Activated CD8-positive, alpha-beta memory T cell treated with anti-CD3 and anti-CD28 coated beads for 36 hours (primary cell): ENCODE measurements around the gene SDCCAG8. TPM values are rescaled to one million over a fixed set of nuclear protein-coding genes. Genes with fewer than 3 reads are reported as not detected.

Experiments
- CTCF ChIA-PET: fragments of 350-600 bp; sonication (Branson Sonifier 250); formaldehyde crosslinking; loops from one replicate; lab custom pipeline; 2021; ENCODE audit warnings: antibody characterized with exemption; lab: Charles Lee
- POLR2A ChIA-PET: fragments of 350-600 bp; sonication (Branson Sonifier 250); formaldehyde crosslinking; loops from one replicate; lab custom pipeline; 2021; ENCODE audit warnings: antibody characterized with exemption; lab: Charles Lee
- total RNA-seq, 2 experiments: library from RNA; stranded (reverse); gene quantifications; one replicate each; pipeline ENCODE4 v1.2.3, GENCODE V29; 2021

SDCCAG8 gene
- total RNA-seq, 2 experiments from 2014 or later, result 18.6 to 19.4 TPM

DNA sequence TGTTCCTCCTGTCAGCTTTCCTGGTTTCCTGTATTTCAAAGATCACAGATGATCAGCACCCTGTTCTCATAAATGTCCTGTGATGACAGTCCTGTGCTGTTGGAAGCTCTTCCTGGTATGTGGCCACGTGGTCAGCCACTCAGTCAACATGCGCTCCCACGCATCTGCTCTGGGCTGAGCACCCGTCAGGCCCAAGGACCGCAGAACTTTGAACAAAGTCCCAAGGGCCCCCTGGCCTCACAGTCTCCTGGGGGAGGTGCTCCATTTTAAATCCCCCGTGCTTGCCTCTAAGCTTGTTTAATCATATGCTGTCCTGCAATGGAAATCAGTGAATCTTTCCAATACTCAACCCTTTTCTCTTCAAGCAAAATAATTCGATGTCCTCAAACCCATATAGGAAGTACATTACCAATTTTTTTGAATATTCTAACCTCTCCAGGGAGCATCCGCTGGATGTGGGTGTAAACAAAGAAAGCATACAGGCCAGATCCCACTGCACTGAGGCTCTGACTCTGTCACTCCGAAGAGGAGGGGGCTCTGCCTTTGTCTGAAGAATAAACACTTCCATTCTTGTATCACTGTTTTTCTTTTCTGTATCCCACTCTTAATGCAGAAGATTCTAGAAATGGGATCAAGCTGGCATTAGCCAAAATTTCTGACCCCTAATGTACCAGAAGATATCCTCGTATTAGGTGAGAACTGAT lies 250.3 kb downstream of the SDCCAG8 start:
- CTCF ChIA-PET, result no interaction called here
- POLR2A ChIA-PET, result no interaction called here

DNA sequence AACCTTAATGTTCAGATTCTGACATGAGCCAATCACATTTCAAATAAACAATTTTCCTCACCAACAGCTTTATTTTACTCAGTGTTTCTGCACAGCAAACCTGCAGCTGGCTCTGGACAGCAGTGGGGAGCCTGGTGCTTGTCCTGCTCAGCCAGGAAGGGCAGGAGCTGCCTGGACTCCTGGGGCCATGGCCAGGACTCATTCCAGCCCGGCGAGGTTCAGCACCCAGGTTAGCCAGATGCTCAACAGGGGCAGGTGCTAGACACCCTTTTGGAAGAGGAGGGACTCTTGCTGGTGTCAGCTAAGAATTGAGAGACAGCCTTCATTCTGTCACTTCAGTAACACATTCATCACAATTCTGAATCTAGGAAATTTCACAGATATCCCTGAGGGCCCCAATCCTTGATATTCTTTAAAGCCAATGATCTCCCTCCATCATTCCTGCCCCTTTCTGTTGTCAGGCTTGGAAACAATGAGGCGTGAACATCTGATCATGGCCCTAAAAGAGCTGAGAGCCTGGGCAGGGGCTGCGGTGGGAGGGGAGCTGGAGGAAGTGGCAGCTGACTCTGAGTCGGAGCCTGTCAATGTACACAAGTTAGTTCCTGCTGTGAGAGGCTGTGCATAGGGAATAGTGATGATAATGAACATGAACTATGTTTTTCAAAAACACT lies 251.3 kb downstream of the SDCCAG8 start:
- ChIA-PET CTCF (interaction anchor here (1.2 kb wide), 1 partner anchor 8 kb away, joined by 3 read pairs; no protein-coding TSS in a partner anchor), POLR2A (no interaction called here)

DNA sequence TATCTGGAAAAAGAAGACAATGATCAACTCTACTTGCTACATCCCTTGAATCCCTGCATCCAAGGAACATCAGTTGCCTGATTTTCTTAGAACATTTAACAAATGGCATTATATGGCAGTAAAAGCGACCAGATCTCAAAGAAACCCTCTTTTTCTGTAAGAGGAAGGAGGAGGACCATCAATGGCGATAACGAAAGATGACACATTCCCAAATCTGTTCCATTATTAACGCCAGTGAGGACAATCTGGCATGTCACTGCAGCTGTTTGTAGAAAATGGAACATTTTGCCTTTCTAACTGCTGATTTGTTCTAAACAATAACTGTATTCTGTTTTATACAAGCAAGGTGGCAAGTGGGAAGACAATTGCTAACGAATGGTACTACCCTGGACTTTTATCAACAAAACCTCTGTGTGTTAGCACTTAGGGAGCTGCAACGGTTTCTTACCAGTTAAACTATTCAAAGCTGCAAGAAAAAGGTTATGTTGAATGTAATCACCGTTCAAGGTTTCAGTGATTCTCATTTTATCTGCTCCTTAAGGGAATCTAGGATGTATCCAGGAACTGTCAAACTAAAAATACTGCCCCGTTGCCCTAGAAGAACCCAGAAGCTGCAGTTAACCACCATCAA lies 251.9 kb downstream of the SDCCAG8 start:
- POLR2A ChIA-PET, result no interaction called here
- CTCF ChIA-PET, result interaction anchor here (1.2 kb wide), 1 partner anchor 9 kb away, joined by 3 read pairs; no protein-coding TSS in a partner anchor

DNA sequence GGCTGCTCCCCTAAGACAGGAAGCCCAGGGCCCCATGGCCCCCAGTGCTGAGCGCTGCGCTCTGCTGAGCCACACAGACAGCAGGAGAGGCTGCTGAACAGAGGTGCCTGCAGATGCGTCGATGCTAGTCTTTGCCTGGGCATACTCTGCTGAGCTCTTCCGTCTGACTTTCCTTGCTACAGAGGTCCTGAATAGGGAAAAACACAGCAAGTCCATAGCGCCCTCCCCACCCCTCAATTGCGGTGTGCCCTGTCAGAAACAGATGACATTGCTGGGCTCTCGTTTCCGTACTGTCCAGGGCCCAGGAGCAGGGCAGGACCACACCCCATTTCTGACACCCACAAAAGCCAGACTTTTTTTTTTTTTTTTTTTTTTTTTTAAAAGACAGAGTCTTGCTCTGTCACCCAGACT lies 252.5 kb downstream of the SDCCAG8 start:
- POLR2A ChIA-PET, result no interaction called here
- CTCF ChIA-PET, result interaction anchor here (1.2 kb wide), 1 partner anchor 9 kb away, joined by 3 read pairs; no protein-coding TSS in a partner anchor

DNA sequence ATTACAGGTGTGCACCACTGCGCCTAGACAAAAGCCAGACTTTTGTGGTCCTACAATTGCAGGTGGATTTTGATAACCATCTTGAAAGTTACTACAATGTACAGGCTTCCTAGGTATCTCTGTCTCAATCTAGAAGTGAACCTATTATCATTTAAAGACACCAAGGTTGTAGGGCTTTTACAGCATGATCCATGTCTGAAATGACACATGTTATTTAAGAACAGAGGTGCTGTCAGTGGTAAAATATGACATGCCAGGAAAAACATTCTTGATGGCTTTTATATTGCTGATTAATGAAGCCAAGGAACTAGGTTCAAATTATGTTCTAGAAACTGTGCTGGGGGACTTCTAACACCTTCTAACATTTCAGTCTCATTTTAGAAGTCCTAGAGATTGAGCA lies 253.1 kb downstream of the SDCCAG8 start:
- POLR2A ChIA-PET, result no interaction called here
- CTCF ChIA-PET, result no interaction called here

DNA sequence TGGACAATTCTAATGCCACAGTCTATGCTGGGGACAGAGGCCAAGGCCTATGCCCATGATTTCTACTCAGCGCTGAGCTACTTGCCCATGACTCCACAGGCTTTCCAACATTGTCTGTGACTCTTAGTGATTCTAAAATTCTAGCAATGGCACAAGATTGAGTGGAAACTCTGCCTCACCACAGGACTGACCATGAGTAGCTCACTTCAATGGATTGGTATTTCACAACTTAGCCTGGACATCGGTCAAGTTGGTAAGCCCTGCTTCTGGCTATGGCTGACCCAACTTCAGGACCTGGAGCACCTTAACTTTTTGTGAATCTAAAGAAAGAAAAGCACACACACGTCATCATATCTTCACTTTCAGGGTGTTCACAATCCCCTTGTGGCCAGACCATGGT lies 255.1 kb downstream of the SDCCAG8 start:
- CTCF ChIA-PET, result no interaction called here
- POLR2A ChIA-PET, result no interaction called here

DNA sequence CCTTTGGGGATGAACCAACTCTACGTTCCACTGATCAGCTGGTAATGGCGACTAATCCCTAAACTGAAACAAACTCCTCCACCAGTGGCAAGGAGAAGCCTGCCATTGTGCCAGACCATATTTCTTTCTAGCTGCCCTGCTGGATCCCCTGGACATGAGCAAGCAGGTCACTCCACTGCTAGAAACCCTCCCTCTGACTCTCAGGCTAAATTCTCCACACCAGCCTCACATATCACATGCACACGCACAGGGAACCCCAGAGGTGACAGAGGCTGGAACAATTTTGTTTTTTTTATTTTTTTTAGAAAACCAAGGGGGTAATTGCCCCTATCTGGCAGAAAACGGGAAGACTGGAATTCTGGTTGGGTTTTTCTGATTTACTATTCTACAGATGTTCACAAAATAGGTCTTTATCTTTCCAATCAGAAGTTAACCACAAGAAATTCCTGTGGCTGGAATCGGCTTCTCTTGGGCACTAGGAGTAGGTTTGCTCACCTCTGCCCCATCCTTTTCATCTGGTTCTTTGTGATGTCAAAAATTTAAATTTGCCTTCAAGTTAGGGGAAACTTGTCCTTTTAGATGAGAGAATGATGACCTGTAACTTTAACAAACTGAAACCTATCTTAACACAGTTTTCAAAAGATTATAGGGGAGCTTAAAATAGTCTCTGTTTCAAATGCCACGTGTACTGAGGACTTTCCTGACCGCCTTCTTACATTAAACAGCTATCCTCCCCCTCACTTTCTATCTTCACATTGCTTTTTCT lies 258.1 kb downstream of the SDCCAG8 start:
- CTCF ChIA-PET, result no interaction called here

DNA sequence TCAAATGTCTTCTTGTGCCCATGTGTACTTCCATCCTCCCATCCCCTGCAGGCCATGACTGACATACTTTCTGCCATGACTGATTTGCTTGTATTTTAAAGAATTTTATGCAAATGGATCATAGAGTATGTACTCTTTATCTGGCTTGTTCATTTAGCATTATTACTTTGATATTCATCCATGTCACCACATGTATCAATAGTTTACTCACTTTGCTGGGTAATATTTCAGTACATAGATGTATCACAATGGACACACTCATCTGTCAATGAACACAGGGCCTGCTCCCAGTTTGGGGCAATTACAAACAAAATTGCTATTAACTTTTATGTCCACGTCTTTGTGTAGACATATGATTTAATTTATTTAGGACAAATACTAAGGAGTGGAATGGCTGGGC lies 259.1 kb downstream of the SDCCAG8 start:
- POLR2A ChIA-PET, result no interaction called here
- CTCF ChIA-PET, result no interaction called here

More for the DNA sequence above, 258.1 kb downstream of the SDCCAG8 start:
- POLR2A ChIA-PET, result no interaction called here

DNA sequence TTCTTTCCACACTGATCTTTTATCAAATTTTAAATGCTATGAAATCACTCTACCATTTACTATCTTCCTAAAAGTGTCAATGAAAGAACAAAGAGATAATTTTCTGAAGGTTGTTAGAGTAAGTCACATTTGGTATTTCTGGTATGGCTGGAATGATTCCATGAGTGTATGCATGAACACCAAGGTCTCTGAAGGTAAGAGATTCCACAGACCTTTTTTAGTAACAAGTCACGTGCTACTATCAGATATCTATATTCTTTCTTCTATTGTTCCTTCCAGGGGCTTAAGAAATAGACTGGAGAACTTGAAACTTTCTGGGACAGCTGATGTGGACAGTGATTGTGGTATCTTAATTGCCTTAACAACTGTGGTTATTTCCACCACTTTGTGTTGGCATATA lies 265.0 kb downstream of the SDCCAG8 start:
- POLR2A ChIA-PET, result no interaction called here
- CTCF ChIA-PET, result interaction anchor here (0.6 kb wide), 1 partner anchor 275 kb away, joined by 3 read pairs; no protein-coding TSS in a partner anchor

DNA sequence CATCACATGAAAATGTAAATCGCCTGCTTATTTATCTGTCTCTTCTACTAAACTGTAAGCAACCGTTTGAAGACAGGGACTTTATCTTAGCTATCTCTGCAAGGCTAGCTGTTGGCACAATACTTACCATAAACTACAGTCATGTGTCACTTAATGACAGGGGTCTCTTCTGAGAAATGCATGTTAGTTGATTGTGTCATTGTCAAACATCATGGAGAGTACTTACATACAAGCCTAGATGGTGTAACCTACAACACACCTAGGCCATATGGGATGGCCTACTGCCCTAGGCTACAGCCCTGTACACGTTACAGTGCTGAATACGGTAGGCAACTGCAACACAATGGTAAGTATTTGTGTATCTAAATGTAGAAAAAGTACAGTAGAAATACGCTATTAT lies 267.9 kb downstream of the SDCCAG8 start:
- ChIA-PET CTCF (no interaction called here), POLR2A (interaction anchor here (0.6 kb wide), 1 partner anchor 51 kb away, joined by 5 read pairs; no protein-coding TSS in a partner anchor)

DNA sequence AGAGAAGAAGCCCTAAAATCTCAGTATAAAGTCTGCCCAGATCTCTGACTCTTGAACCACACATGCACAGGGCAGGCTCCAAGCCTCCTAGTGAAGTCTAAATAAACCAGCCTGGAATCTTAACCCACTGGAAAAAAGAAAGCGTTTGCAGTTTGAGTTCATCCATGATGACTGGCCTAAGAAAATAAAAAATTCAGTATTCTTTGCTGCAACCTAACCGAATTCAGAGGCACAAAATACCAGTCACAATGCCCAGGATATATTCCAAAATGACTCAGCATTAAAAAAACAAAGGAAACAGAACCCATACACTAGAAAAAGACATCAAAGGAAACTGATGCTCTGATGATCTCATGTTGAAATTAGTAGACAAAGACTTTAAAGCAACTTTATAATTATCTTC lies 269.2 kb downstream of the SDCCAG8 start:
- POLR2A ChIA-PET, result no interaction called here
- CTCF ChIA-PET, result no interaction called here

DNA sequence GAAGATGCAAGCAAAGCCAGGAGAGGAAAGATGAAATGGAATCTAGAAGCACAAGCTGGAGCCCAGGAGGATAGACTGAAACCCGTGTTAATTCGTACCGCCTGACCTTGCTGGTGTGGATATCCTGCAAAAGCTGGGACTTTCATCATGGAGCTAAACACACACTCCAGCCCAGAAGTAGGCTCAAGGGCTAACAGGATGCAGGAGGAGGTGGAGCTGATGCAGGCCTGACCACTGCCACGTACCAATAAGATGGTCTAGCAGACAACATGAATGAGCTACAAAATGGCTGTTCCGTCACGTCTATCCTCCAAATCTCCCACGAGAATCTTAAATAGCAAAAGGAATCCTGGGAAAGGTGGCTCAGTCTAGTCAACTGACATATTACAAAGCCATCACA lies 270.3 kb downstream of the SDCCAG8 start:
- ChIA-PET POLR2A (no interaction called here), CTCF (no interaction called here)

DNA sequence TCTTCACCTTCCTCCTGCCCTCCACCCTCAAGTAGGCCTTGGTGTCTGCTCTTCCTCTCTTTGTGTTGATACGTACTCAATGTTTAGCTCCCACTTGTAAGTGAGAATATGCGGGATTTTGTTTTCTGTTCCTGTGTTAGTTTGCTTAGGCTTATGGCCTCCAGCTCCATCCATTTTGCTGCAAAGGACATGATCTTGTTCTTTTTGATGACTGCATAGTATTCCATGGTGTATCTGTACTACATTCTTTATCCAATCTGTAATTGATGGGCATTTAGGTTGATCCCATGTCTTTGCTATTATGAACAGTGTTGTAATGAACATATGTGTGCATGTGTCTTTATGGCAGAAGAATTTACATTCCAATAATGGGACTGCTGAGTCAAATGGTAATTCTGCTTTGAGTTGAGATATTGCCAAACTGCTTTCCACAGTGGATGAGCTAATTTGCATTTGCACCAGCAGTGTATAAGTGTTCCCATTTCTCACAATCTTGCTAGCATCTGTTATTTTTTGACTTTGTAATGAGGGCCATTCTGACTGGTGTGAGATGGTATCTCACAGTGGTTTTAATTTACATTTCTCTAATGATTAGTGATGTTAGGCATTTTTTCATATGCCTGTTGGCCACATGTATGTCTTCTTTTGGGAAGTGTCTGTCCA lies 272.7 kb downstream of the SDCCAG8 start:
- ChIA-PET CTCF (interaction anchor here (0.7 kb wide), 1 partner anchor 131 kb away, joined by 5 read pairs; no protein-coding TSS in a partner anchor), POLR2A (no interaction called here)

DNA sequence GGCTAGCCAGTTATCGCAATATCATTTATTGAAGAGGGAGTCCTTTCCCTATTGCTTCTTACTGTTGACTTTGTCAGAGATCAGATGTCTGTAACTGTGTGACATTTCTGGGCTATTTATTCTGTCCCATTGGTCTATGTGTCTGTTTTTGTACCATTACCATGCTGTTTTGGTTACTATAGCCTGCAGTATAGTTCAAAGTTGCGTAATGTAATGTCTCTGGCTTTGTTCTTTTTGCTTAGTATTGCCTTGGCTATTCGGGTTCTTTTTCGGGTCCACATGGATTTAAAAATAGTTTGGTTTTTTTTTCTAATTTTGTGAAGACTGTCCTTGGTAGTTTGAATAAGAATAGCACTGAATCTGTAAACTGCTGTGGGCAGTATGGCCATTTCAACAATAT lies 273.7 kb downstream of the SDCCAG8 start:
- ChIA-PET CTCF (interaction anchor here (0.7 kb wide), 1 partner anchor 131 kb away, joined by 5 read pairs; no protein-coding TSS in a partner anchor), POLR2A (no interaction called here)

DNA sequence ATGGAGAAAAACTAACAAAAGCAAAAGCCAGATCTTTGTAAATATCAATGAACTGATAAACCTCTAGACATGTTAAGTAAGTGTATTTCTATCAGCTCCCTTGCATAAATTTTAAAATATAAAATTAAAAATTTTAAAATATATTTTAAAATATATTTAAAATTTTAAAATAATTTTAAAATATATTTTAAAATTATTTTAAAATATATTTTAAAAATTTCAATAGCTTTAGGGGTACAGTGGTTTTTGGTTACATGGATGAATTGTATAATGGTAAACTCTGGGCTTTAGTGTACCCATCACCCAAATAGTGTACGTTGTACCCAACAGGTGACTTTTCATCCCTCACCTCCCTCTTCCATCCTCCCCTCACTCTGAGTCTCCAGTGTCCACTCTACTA lies 279.2 kb downstream of the SDCCAG8 start:
- POLR2A ChIA-PET, result no interaction called here
- CTCF ChIA-PET, result no interaction called here

DNA sequence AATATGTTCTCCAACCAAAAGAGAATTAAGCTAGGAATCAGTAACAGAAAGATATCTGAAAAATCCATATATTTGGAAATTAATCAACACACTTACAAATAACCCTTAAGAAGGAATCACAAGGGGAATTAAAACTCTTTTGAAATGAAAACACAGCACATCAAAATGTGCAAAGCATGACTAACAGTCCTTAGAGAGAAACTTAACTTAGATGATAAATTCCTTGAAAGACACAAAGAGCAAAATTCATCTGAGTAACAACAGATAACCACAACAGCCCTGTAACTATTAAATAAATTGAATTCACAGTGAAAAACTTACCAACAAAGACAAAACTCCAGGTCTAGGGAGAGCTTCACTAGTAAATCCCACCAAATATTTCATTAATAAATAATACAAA lies 283.8 kb downstream of the SDCCAG8 start:
- POLR2A ChIA-PET, result no interaction called here
- CTCF ChIA-PET, result no interaction called here

DNA sequence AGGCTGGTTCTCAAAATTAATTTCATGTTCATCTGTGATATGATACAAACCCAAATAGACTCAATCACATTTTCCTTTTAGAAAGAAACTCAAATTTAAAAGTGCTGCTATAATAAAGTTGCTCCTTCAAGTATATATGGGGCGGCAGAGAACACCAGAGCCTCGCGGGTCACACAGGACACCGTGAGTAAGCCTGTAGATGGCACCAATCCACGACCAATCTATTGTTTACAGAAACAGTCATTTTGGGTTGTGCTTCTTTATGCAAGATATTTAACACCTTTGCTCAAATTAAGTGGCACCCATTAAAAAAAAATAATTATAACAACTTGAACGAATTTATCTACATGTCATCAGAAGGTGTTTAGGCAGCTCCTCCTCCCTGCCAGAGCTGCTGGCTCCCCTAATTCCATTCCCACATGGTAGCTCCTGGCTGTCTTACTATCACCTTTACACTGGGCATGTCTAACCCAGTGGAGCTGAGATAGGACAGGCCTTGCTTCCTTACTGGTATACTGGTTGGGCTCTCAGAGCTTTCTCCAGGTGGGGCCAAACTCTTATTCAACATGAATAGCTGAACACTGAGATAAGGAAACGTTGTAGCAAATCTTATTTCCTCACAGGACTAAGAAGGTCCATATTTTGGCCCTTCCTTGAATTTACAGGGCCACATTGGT lies 287.0 kb downstream of the SDCCAG8 start:
- POLR2A ChIA-PET, result no interaction called here
- CTCF ChIA-PET, result no interaction called here

DNA sequence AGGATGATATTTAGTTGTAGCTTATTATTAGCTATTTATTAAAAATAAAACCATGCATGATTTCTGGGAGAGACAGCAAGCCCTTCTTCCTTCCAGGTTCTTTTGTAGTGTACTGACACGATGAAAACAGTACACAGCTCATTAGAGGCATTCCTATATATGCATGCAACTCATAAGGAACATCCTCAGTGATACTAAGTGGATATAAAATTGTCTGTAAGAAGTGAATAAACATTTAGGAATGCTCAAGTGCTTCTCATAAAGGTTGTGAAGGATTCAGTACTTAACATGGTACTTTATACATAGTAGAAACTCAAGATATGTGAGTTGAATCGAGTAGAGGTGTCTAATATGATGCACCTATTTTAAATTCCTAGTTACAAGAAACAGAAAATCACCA lies 287.7 kb downstream of the SDCCAG8 start:
- ChIA-PET POLR2A (no interaction called here), CTCF (no interaction called here)
